IPS-15b (cell line): Measurements from ENCODE around the gene PMEPA1.
"Not testable (repeated sequence)": the region's sequence is repeated elsewhere in the genome, so short reads cannot be mapped to it uniquely, and the experiment has no call there.

Experiments
- H3K27me3 ChIP-seq: one replicate; pipeline ENCODE4 v1.6.1; 2013; ENCODE audit warnings: low read length; ENCODE audit not compliant: control insufficient read depth, insufficient read depth
- H3K36me3 ChIP-seq: one replicate; pipeline ENCODE4 v1.6.1; 2013; ENCODE audit warnings: low read length; ENCODE audit not compliant: control insufficient read depth, insufficient read depth
- H3K4me1 ChIP-seq: one replicate; pipeline ENCODE4 v1.6.1; 2013; ENCODE audit warnings: mild to moderate bottlenecking, low read length; ENCODE audit not compliant: control insufficient read depth, insufficient read depth
- H3K4me3 ChIP-seq: one replicate; pipeline ENCODE4 v1.5.1; 2013; ENCODE audit warnings: low read depth, low read length
- H3K9ac ChIP-seq: one replicate; pipeline ENCODE4 v1.6.1; 2013; ENCODE audit warnings: low read depth, mild to moderate bottlenecking, low read length
- H3K9me3 ChIP-seq: one replicate; pipeline ENCODE4 v1.6.1; 2013; ENCODE audit warnings: mild to moderate bottlenecking, low read length; ENCODE audit not compliant: control insufficient read depth, insufficient read depth

PMEPA1 gene

DNA sequence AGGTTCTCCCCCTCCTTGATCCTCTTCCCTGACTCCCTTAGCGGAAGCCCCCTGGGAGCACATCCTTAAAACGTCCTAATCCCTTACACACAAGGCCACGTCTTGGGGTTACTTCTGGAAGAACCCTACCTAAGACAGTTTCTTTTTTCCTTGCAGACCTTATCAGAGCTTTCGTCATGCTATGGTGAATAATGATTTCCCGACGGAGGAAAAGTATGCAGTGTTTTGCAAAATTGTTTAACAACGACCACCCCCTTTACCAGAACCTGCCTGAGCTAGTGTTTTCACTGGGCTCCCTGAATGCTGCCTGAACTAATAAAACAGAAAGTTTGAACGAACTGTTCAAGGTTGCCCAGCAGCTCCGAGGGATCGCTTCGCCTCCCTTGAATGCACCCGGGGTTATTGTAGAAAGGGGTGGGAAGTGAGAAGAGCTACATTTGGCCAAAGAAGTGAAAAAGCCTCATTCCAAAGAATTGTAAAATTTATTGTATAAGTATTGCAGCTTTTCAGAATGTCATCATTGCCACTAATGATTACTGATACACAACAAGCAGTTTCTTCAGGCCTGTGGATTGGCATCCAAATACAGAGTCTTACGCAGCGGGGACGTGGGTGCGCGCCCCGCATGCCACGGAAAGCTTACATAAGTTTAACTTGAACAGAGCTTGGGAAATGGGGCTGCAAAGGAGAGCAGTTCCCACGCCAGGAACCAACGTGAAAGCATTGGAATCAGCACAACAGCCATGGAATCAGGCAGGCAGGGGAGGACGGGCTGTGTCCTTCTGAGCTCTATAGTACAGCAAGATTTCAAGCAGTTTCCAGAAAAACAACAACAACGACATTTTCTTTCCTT is 61.7 kb downstream of the PMEPA1 start:
- H3K36me3 ChIP-seq, result peaks cover 9% of the 10 kb centered on the region
- no peaks in the 10 kb centered on the region for H3K4me1 ChIP-seq
- no peak overlapping the region for H3K9ac ChIP-seq
- H3K4me3 ChIP-seq, result no peak overlapping the region
- no peaks in the 10 kb centered on the region for H3K27me3 ChIP-seq
- peaks cover 4% of the 10 kb centered on the region for H3K9me3 ChIP-seq

DNA sequence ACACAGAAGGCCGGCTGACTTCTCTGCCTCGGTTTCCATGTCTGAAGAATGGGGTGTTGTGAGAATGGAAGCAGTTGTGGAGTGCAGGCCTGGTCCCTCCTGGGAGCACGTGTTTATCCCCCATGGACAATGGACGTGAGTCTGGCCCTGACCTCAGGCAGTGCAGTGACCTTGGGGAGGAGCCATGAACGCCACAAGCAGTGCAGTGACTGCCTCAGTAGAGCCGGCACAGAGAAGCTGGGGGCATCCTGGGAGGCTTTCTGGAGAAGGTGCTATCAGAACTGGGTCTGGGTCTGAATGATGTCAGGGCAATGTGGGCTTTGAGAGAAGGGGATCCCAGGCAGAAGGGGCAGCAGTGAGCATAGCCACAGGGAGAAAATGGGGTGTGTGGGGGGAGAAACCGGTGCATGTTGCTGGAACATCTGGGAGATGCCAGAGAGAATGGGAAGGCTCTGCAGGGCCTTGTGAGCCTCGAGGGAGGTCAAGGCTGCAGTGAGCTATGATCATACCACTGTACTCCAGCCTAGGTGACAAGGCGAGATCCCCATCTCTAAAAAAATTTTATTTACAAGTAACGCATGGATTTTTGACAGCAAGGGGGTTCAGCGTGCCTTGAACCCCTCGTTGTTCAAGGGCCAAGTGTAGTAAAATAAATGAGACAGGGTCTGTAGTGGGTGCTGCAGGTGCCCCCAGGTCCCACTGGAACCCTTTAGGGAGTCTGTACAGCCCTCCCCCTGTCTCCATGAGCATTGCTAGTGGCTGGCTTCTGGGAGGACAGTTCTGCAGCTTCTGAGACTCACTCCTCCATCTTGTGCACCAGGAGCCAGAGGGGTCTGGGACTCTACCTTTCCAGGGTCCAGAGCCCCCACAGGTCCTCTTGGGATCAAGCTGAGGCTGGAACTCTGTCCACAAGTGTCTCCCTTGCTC is 62.5 kb downstream of the PMEPA1 start:
- Histone ChIP-seq H3K4me3 (no peak overlapping the region), H3K9me3 (peaks cover 6% of the 10 kb centered on the region), H3K36me3 (peaks cover 3% of the 10 kb centered on the region), H3K4me1 (no peaks in the 10 kb centered on the region), H3K9ac (no peak overlapping the region), H3K27me3 (no peaks in the 10 kb centered on the region)

DNA sequence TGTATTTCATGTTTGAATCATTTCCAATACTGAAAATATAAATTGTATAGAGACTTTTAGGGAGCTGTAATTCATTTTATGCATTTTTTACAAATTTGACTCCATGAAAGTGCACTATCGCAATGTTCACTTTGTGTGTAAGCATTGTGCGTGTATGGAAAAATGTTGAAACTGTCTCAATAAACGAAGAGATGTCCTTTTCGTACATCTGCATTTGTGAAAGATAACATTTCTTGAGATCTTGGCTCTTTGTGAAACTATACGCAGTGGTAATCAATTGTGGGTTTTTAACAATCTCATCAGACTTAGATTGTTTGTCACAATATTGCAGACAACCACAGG is 70.9 kb downstream of the PMEPA1 start:
- Histone ChIP-seq H3K27me3 (no peaks in the 10 kb centered on the region), H3K4me1 (no peaks in the 10 kb centered on the region), H3K36me3 (no peaks in the 10 kb centered on the region), H3K4me3 (no peak overlapping the region), H3K9ac (no peak overlapping the region), H3K9me3 (peaks cover 6% of the 10 kb centered on the region)

DNA sequence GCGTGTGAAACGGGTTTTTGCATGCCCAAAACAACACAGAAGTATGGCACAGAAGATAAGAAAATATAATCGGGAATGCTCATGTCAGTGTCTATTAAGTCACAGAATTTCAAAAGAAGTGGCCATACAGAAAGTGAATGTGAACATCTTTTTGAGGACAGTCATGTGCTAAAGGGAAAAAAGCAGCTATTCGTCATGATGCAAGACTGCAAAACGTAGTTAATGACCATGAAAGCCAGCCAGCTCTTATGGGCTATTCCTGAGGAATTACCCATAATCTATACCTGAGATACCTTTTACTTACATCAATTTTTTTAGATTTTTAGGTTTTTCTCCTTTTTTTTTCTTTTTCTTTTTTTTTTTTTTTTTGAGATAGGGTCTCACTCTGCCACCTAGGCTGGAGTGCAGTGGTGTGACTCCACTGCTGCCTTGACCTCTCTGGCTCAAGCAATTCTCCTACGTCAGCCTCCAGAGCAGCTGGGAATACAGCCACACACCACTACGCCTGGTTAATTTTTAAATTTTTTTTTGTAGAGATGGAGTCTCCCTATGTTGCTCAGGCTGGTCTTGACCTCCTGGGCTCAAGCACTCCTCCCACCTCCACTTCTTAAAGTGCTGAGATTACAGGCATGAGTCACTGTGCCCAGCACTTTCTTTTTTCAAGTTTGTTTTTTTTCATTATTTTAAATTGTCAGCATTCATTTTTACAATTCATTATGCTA is 71.5 kb downstream of the PMEPA1 start:
- Histone ChIP-seq H3K4me1 (no peaks in the 10 kb centered on the region), H3K4me3 (no peak overlapping the region), H3K9me3 (peaks cover 3% of the 10 kb centered on the region), H3K27me3 (no peaks in the 10 kb centered on the region), H3K9ac (no peak overlapping the region), H3K36me3 (no peaks in the 10 kb centered on the region)

DNA sequence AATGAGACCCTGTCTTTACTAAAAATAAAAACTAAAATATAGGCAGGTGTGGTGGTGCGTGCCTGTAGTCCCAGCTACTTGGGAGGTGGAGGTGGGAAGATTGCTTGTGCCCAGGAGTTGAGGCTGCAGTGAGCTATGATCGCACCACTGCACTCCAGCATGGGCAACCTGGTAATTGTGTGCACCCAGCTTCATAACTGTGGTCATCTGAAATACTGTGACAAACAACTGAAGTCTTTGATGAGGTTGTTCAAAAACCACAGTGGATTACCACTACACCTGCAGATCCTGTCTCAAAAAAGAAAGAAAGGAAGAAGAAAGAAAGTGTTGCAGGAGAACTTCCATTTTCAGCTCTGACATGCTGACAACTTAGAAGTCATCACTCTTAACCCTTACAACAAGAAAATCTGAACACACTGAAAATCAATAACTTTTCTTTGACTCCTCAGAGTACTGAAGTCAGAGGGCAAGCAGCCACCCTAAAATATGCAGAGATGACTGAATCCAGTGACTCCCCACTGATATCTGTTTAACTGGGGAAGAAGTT is 75.8 kb downstream of the PMEPA1 start:
- Histone ChIP-seq H3K27me3 (no peaks in the 10 kb centered on the region), H3K4me3 (no peak overlapping the region), H3K36me3 (no peaks in the 10 kb centered on the region), H3K9ac (no peak overlapping the region), H3K4me1 (no peaks in the 10 kb centered on the region), H3K9me3 (no peaks in the 10 kb centered on the region)

DNA sequence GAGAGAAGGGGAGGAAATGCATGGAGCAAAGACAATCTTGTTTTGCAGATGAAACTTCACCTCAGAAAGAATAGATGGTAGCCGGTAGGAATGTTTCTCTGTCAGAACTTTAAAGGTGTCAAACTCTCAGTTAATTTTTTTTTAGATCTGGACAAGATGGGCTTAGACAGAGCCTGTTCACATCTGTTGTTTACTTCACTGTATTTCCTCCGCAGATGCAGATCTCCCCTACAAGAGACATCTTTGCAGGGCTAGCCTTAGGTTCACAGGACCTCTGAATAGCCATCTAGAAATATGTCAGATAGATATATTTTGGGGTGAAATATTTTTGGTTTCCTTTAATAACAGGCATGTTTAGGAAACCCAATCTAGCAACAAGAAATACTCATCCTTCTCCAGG is 77.5 kb downstream of the PMEPA1 start:
- Histone ChIP-seq H3K27me3 (no peaks in the 10 kb centered on the region), H3K9me3 (no peaks in the 10 kb centered on the region), H3K9ac (no peak overlapping the region), H3K4me3 (no peak overlapping the region), H3K36me3 (no peaks in the 10 kb centered on the region), H3K4me1 (no peaks in the 10 kb centered on the region)

DNA sequence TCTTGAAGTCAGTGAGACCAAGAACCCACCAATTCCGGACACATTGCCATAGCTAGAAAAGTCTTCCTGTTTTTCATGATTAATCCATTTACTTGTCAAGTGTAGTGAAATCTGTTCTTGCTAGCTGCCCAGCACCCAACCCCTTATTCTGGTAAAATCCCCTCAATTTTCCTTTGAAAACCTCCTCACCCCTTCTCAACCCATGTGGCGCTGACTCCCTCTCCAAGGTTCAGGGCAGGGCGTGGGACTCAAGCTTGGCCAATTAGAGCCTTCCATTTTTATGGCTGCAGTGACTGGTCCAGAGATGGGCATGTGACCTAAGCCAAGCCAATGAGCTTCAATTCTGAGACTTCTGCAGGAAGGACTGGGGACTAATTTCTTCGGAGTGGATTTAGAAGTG is 79.8 kb downstream of the PMEPA1 start:
- Histone ChIP-seq H3K4me3 (no peak overlapping the region), H3K9ac (no peak overlapping the region), H3K36me3 (no peaks in the 10 kb centered on the region), H3K9me3 (no peaks in the 10 kb centered on the region), H3K27me3 (no peaks in the 10 kb centered on the region), H3K4me1 (no peaks in the 10 kb centered on the region)

DNA sequence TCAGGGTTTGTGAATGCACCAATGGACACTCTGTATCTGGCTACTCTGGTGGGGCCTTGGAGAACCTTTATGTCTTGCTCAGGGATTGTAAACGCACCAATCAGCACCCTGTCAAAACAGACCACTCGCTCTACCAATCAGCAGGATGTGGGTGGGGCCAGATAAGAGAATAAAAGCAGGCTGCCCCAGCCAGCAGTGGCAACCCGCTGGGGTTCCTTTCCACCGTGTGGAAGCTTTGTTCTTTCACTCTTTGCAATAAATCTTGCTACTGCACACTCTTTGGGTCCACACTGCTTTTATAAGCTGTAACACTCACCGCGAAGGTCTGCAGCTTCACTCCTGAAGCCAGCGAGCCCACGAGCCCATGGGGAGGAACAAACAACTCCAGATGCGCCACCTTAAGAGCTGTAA is 80.3 kb downstream of the PMEPA1 start:
- H3K4me1 ChIP-seq, H3K36me3 ChIP-seq, H3K9me3 ChIP-seq, H3K9ac ChIP-seq, H3K4me3 ChIP-seq, H3K27me3 ChIP-seq: not testable (repeated sequence)

DNA sequence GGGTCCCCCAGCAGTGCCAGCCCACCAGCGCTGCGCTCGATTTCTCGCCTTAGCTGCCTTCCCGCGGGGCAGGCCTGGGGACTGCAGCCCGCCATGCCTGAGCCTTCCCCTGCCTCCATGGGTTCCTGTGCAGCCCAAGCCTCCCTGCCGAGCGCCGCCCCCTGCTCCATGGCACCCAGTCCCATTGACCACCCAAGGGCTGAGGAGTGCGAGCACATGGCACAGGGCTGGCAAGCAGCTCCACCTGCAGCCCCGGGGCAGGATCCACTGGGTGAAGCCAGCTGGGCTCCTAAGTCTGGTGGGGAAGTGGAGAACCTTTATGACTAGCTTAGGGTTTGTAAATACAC is 80.9 kb downstream of the PMEPA1 start:
- H3K4me3 ChIP-seq, H3K9ac ChIP-seq, H3K4me1 ChIP-seq, H3K36me3 ChIP-seq, H3K27me3 ChIP-seq, H3K9me3 ChIP-seq: not testable (repeated sequence)

DNA sequence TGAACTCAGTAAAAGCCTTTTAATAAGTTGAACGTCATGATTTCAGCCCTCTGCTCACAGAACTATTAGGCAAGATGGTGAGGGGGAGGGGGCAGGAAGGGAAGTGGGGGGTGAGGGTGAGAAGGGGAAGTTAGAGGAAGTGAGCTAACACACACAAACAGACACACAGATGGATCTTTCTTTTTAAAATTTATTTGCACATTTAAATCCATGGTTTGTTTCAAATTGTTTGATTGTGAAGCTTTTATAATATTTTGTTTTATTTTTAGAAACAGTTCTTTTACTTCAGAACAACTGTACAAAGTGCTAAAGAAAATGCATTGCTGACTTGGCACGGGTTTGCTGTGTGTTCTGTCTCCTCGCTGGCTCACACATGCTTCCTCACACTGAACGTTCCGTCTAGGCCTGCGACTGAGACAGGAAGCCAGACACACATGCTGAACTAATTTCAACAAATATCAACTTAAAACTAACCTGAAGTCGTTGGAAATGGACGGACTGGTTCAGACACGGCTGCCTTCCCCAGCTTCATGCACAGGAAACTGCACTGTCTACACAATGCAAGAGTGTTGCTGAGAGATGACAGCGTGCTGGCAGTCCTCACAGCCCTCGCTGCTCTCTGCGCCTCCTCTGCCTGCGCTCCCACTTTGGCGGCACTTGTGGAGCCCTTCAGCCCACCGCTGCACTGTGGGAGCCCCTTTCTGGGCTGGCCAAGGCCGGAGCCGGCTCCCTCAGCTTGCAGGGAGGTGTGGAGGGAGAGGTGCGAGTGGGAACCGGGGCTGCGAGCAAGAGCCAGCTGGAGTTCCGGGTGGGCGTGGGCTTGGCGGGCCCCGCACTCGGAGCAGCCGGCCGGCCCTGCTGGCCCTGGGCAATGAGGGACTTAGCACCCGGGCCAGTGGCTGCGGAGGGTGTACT is 81.5 kb downstream of the PMEPA1 start:
- Histone ChIP-seq H3K9me3 (no peaks in the 10 kb centered on the region), H3K4me1 (no peaks in the 10 kb centered on the region), H3K36me3 (no peaks in the 10 kb centered on the region), H3K4me3 (no peak overlapping the region), H3K27me3 (no peaks in the 10 kb centered on the region), H3K9ac (no peak overlapping the region)

DNA sequence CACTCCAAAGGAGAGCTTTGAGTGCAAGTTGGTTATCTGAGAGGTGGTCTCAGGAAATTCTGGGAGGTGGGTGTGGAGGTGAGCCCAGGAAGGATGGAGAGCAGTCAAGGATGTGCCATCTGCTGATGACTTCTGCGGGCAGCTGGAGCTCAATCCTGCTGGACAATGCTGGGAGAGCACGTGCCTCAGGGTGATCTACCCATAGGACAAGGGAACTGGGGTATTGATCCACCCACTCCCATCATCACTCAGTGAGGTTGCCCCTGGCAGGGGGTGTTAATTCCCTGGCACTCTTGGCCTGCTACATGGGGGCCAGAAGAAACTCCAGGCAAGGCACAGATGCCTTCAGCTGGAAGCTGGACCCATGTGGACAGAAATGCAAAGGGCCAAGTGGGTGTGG is 82.5 kb downstream of the PMEPA1 start:
- H3K36me3 ChIP-seq, result no peaks in the 10 kb centered on the region
- H3K4me1 ChIP-seq, result no peaks in the 10 kb centered on the region
- no peak overlapping the region for H3K9ac ChIP-seq
- H3K9me3 ChIP-seq, result no peaks in the 10 kb centered on the region
- no peaks in the 10 kb centered on the region for H3K27me3 ChIP-seq
- H3K4me3 ChIP-seq, result no peak overlapping the region
